Osteoblast (primary cell): Measurements from ENCODE around the gene CD3E. TPM values are rescaled to one million over a fixed set of nuclear protein-coding genes. Genes with fewer than 3 reads are reported as not detected.

Experiments used
- DNase-seq: peaks from one replicate; pipeline ENCODE4 v3.0.0; 2011; ENCODE audit warnings: low spot score, mixed read lengths; ENCODE audit not compliant: insufficient read length; ENCODE audit errors: missing footprints
- H2AFZ ChIP-seq: 2 replicates; pipeline ENCODE4 v1.6.0; 2011; ENCODE audit warnings: mild to moderate bottlenecking, low read length
- H3K27ac ChIP-seq: 2 replicates; pipeline ENCODE4 v1.5.1; 2011; ENCODE audit warnings: mild to moderate bottlenecking, low read depth, low read length, moderate library complexity
- H3K27me3 ChIP-seq: 2 replicates; pipeline ENCODE4 v1.6.0; 2012; ENCODE audit warnings: mild to moderate bottlenecking, control low read depth, inconsistent platforms, low read length, moderate library complexity; ENCODE audit not compliant: insufficient read depth
- H3K36me3 ChIP-seq: 2 replicates; pipeline ENCODE4 v1.5.1; 2011; ENCODE audit warnings: mild to moderate bottlenecking, low read length, control low read depth, moderate library complexity; ENCODE audit not compliant: insufficient read depth
- H3K4me1 ChIP-seq: 2 replicates; pipeline ENCODE4 v1.5.1; 2011; ENCODE audit warnings: mild to moderate bottlenecking, low read length, control low read depth, moderate library complexity; ENCODE audit not compliant: insufficient read depth
- H3K4me2 ChIP-seq: 2 replicates; pipeline ENCODE4 v1.6.0; 2011; ENCODE audit warnings: mild to moderate bottlenecking, low read length; ENCODE audit not compliant: insufficient read depth
- H3K4me3 ChIP-seq: fragments of 200-600 bp; sonication (generic); 3 replicates; pipeline ENCODE4 v1.5.1; 2012; ENCODE audit warnings: mild to moderate bottlenecking, low read length, inconsistent platforms; ENCODE audit not compliant: insufficient read depth
- H3K79me2 ChIP-seq: 2 replicates; pipeline ENCODE4 v1.6.0; 2012; ENCODE audit warnings: mild to moderate bottlenecking, low read length, control low read depth, inconsistent platforms; ENCODE audit not compliant: insufficient read depth
- H3K9me3 ChIP-seq: 2 replicates; pipeline ENCODE4 v1.5.1; 2011; ENCODE audit warnings: low read depth, low read length, control low read depth
- H4K20me1 ChIP-seq: 2 replicates; pipeline ENCODE4 v1.6.0; 2012; ENCODE audit warnings: mild to moderate bottlenecking, low read length, control low read depth; ENCODE audit not compliant: insufficient read depth
- total RNA-seq: library from RNA; depleted of rRNA; stranded (reverse); fragments of >200 nt; gene quantifications from 2 replicates; pipeline ENCODE4 v1.2.3, GENCODE V29; 2012
- TF ChIP-seq, protein P1 (sequence below): IDR thresholded peaks from 2 replicates; pipeline ENCODE4 v1.5.1; 2011; ENCODE audit warnings: mild to moderate bottlenecking, low read depth, low read length, moderate library complexity; ENCODE audit errors: extremely low read depth

Gene CD3E
- total RNA-seq, 1 donor = not detected

- Histone ChIP-seq H3K27me3 (no peaks in the 10 kb centered on the region), H3K4me3 (no peak overlapping the region), H3K4me2 (no peak overlapping the region), H3K9me3 (no peaks in the 10 kb centered on the region), H4K20me1 (no peaks in the 10 kb centered on the region), H3K4me1 (peaks cover 7% of the 10 kb centered on the region), H3K79me2 (no peaks in the 10 kb centered on the region), H3K27ac (no peak overlapping the region), H3K36me3 (no peaks in the 10 kb centered on the region), H2AFZ (no peak overlapping the region)
- TF ChIP-seq, protein P1, sequence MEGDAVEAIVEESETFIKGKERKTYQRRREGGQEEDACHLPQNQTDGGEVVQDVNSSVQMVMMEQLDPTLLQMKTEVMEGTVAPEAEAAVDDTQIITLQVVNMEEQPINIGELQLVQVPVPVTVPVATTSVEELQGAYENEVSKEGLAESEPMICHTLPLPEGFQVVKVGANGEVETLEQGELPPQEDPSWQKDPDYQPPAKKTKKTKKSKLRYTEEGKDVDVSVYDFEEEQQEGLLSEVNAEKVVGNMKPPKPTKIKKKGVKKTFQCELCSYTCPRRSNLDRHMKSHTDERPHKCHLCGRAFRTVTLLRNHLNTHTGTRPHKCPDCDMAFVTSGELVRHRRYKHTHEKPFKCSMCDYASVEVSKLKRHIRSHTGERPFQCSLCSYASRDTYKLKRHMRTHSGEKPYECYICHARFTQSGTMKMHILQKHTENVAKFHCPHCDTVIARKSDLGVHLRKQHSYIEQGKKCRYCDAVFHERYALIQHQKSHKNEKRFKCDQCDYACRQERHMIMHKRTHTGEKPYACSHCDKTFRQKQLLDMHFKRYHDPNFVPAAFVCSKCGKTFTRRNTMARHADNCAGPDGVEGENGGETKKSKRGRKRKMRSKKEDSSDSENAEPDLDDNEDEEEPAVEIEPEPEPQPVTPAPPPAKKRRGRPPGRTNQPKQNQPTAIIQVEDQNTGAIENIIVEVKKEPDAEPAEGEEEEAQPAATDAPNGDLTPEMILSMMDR = no peak
- DNase-seq = no peak
These were observed 21.9 kb upstream of the CD3E start for GRCh38 chr11:118282606-118283005.

- H3K9me3 ChIP-seq = no peaks in the 10 kb centered on the region
- no peak overlapping the region for H3K4me3 ChIP-seq
- no peaks in the 10 kb centered on the region for H4K20me1 ChIP-seq
- H2AFZ ChIP-seq = no peak overlapping the region
- H3K79me2 ChIP-seq = no peaks in the 10 kb centered on the region
- no peak overlapping the region for H3K27ac ChIP-seq
- no peaks in the 10 kb centered on the region for H3K27me3 ChIP-seq
- no peak for DNase-seq
- no peak overlapping the region for H3K4me2 ChIP-seq
- no peaks in the 10 kb centered on the region for H3K36me3 ChIP-seq
- TF ChIP-seq, protein P1 = no peak
- H3K4me1 ChIP-seq = peaks cover 7% of the 10 kb centered on the region
These were observed 21.4 kb upstream of the CD3E start for GRCh38 chr11:118283037-118283636.

DNA sequence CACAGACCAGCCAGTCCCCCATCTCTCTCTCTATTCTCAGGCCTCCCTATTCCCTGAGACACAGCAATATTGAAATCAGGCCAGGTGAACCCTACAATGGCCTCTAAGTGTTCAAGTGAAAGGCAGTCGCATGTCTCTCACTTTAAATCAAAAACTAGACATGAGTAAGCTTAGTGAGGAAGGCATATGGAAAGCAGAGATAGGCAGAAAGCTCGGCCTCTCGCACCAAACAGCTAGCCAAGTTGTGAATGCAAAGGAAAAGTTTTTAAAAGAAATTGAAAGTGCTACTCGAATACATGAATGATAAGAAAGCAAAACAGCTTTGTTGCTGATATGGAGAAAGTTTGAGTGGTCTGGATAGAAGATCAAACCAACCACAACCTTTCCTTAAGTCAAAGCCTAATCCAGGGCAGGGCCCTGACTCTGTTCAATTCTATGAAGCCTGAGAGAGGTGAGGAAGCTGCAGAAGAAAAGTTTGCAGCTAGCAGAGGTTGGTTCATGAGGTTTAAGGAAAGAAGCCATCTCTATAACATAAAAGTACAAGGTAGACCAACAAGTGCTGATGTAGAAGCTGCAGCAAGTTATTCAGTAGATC, 20.7 kb upstream of the CD3E start:
- Histone ChIP-seq H4K20me1 (no peaks in the 10 kb centered on the region), H3K36me3 (no peaks in the 10 kb centered on the region), H3K9me3 (no peaks in the 10 kb centered on the region), H3K27ac (no peak overlapping the region), H3K27me3 (no peaks in the 10 kb centered on the region), H3K4me3 (no peak overlapping the region), H2AFZ (no peak overlapping the region), H3K4me1 (peaks cover 7% of the 10 kb centered on the region), H3K4me2 (no peak overlapping the region), H3K79me2 (no peaks in the 10 kb centered on the region)
- TF ChIP-seq, protein P1 = no peak
- no peak for DNase-seq

GRCh38 chr11:118286545-118286944, 18.0 kb upstream of the CD3E start:
- Histone ChIP-seq H3K27ac (no peak overlapping the region), H3K4me2 (no peak overlapping the region), H3K4me1 (peaks cover 7% of the 10 kb centered on the region), H3K4me3 (no peak overlapping the region), H2AFZ (no peak overlapping the region), H3K27me3 (peaks cover 2% of the 10 kb centered on the region), H3K9me3 (no peaks in the 10 kb centered on the region), H4K20me1 (no peaks in the 10 kb centered on the region), H3K36me3 (no peaks in the 10 kb centered on the region), H3K79me2 (no peaks in the 10 kb centered on the region)
- DNase-seq = no peak
- TF ChIP-seq, protein P1 = no peak
